GM12878 (cell line): ENCODE results near the gene RBP3.

Source experiments
- CREM ChIP-seq: IDR thresholded peaks from 2 replicates; pipeline ENCODE4 v1.6.1; 2014; ENCODE audit warnings: antibody characterized with exemption, low read depth
- CTCF ChIP-seq, 3 experiments: IDR thresholded peaks in 2 of 3; conservative IDR thresholded peaks in 1 of 3; 2 replicates each; pipeline ENCODE4 v1.5.1; 2011; ENCODE audit warnings: low read depth in 3 of 3, low read length in 3 of 3, mild to moderate bottlenecking in 3 of 3, control low read depth in 2 of 3, moderate library complexity in 2 of 3, inconsistent platforms in 1 of 3, mixed read lengths in 1 of 3; ENCODE audit not compliant: control insufficient read depth in 2 of 3, insufficient read depth in 1 of 3; ENCODE audit errors: extremely low read depth in 1 of 3
- EGR1 ChIP-seq, 2 experiments: IDR thresholded peaks; 1 replicate in 1 of 2; 2 replicates in 1 of 2; pipeline ENCODE4 v1.6.1; 2011 to 2012; ENCODE audit warnings: low read depth in 2 of 2, low read length in 2 of 2, borderline replicate concordance in 1 of 2, mild to moderate bottlenecking in 1 of 2, moderate library complexity in 1 of 2
- FOXM1 ChIP-seq: IDR thresholded peaks from 2 replicates; pipeline ENCODE4 v1.6.1; 2012; ENCODE audit warnings: low read depth, mild to moderate bottlenecking, inconsistent platforms, low read length, moderate library complexity
- GABPA ChIP-seq: IDR thresholded peaks from 2 replicates; pipeline ENCODE4 v1.6.1; 2014; ENCODE audit warnings: antibody characterized with exemption, low read depth, mild to moderate bottlenecking, inconsistent platforms
- MYC ChIP-seq: IDR thresholded peaks from 2 replicates; pipeline ENCODE4 v1.6.1; 2011; ENCODE audit warnings: mild to moderate bottlenecking, low read length, moderate library complexity, inconsistent platforms; ENCODE audit not compliant: insufficient read depth, insufficient replicate concordance, insufficient read length, severe bottlenecking
- STAT1 ChIP-seq: fragments of 450-650 bp; conservative IDR thresholded peaks from 2 replicates; pipeline ENCODE4 v1.6.1; 2014; ENCODE audit warnings: antibody characterized with exemption, mild to moderate bottlenecking
- TAF1 ChIP-seq: IDR thresholded peaks from 2 replicates; pipeline ENCODE4 v1.6.1; 2011; ENCODE audit warnings: mild to moderate bottlenecking, low read depth, low read length, borderline replicate concordance
- TF ChIP-seq, protein P1 (sequence below): IDR thresholded peaks from 2 replicates; pipeline ENCODE4 v1.6.1; 2012; ENCODE audit warnings: mild to moderate bottlenecking, low read depth, low read length

- TF ChIP-seq MYC (no peak), CTCF (IDR thresholded peaks at IDR 0.05 in 2 of 3, conservative IDR thresholded peaks at IDR 0.05 in 1 of 3; ENCODE audit: control insufficient read depth in 2 of 3, extremely low read depth in 1 of 3, insufficient read depth in 1 of 3, low read depth in 3 of 3, low read length in 3 of 3) (no peak), EGR1 (IDR thresholded peaks at IDR 0.05; ENCODE audit: borderline replicate concordance in 1 of 2, low read depth in 2 of 2, low read length in 2 of 2) (no peak), FOXM1 (no peak), GABPA (no peak), STAT1 (no peak), TAF1 (no peak), CREM (no peak)
- TF ChIP-seq, protein P1, sequence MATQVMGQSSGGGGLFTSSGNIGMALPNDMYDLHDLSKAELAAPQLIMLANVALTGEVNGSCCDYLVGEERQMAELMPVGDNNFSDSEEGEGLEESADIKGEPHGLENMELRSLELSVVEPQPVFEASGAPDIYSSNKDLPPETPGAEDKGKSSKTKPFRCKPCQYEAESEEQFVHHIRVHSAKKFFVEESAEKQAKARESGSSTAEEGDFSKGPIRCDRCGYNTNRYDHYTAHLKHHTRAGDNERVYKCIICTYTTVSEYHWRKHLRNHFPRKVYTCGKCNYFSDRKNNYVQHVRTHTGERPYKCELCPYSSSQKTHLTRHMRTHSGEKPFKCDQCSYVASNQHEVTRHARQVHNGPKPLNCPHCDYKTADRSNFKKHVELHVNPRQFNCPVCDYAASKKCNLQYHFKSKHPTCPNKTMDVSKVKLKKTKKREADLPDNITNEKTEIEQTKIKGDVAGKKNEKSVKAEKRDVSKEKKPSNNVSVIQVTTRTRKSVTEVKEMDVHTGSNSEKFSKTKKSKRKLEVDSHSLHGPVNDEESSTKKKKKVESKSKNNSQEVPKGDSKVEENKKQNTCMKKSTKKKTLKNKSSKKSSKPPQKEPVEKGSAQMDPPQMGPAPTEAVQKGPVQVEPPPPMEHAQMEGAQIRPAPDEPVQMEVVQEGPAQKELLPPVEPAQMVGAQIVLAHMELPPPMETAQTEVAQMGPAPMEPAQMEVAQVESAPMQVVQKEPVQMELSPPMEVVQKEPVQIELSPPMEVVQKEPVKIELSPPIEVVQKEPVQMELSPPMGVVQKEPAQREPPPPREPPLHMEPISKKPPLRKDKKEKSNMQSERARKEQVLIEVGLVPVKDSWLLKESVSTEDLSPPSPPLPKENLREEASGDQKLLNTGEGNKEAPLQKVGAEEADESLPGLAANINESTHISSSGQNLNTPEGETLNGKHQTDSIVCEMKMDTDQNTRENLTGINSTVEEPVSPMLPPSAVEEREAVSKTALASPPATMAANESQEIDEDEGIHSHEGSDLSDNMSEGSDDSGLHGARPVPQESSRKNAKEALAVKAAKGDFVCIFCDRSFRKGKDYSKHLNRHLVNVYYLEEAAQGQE: no peak
Observed at GRCh38 chr10:47367646-47368045, 19.5 kb downstream of the RBP3 start.
